ENCODE data around the gene KRTAP12-3. TPM values are rescaled to one million over a fixed set of nuclear protein-coding genes. Genes with fewer than 3 reads are reported as not detected.
"Not testable (repeated sequence)": the region's sequence is repeated elsewhere in the genome, so short reads cannot be mapped to it uniquely, and the experiment has no call there.

The KRTAP12-3 gene
- total RNA-seq, 2 donors from 2014 or later, result not detected

- peak; percentile 49 for DNase-seq (ENCODE audit: low spot score)
- H3K4me3 ChIP-seq, result no peak overlapping the region
- H3K27ac ChIP-seq, result no peak overlapping the region
- no peaks in the 10 kb centered on the region for H3K4me1 ChIP-seq
- H3K9me3 ChIP-seq, result peaks cover 0 to 3% of the 10 kb centered on the region in 2 donors
- no peaks in the 10 kb centered on the region for H3K27me3 ChIP-seq
- H3K36me3 ChIP-seq, result no peaks in the 10 kb centered on the region
- TF ChIP-seq CTCF (IDR thresholded peaks at IDR 0.05), result no peak
Observed at GRCh38 chr21:44639331-44639655, 18.4 kb upstream of the KRTAP12-3 start.

GRCh38 chr21:44640761-44641160 lies 17.0 kb upstream of the KRTAP12-3 start:
- H3K27me3 ChIP-seq, result no peaks in the 10 kb centered on the region
- no peak for DNase-seq (ENCODE audit: low spot score)
- peaks cover 0 to 17% of the 10 kb centered on the region in 2 donors for H3K9me3 ChIP-seq
- TF ChIP-seq CTCF (IDR thresholded peaks at IDR 0.05), result no peak
- no peak overlapping the region for H3K4me3 ChIP-seq
- no peaks in the 10 kb centered on the region for H3K36me3 ChIP-seq
- no peak overlapping the region for H3K27ac ChIP-seq
- H3K4me1 ChIP-seq, result no peaks in the 10 kb centered on the region

- DNase-seq (ENCODE audit: low spot score), result peak; percentile 23
- no peak for TF ChIP-seq CTCF (IDR thresholded peaks at IDR 0.05)
- Histone ChIP-seq H3K9me3 (peaks cover 0 to 17% of the 10 kb centered on the region in 2 donors), H3K27ac (no peak overlapping the region), H3K4me1 (no peaks in the 10 kb centered on the region), H3K4me3 (no peak overlapping the region), H3K36me3 (no peaks in the 10 kb centered on the region), H3K27me3 (no peaks in the 10 kb centered on the region)
Observed at GRCh38 chr21:44643741-44644310, 13.9 kb upstream of the KRTAP12-3 start.

DNA sequence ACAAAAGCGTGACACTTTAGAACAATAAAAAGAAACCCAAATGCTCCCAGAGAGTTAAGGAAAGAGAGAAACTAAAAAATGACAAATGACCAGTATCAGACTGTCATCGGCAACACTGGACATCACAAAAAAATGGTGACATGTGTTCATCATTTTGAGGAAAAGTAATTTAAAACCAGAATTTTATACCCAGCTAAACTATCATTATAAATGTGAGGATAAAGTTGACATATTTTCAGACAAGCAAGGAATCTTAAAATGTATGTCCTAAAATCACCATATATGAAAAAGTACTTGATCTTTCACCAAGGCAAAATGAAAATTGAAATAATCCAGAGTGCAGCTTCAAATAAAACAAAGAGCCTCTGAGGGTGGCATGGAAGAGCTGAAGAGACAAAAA lies 12.9 kb upstream of the KRTAP12-3 start:
- no peak overlapping the region for H3K27ac ChIP-seq
- no peak for TF ChIP-seq CTCF (IDR thresholded peaks at IDR 0.05)
- no peaks in the 10 kb centered on the region for H3K36me3 ChIP-seq
- no peaks in the 10 kb centered on the region for H3K27me3 ChIP-seq
- DNase-seq (ENCODE audit: low spot score), result no peak
- no peaks in the 10 kb centered on the region for H3K4me1 ChIP-seq
- peaks cover 0 to 17% of the 10 kb centered on the region in 2 donors for H3K9me3 ChIP-seq
- H3K4me3 ChIP-seq, result no peak overlapping the region

DNA sequence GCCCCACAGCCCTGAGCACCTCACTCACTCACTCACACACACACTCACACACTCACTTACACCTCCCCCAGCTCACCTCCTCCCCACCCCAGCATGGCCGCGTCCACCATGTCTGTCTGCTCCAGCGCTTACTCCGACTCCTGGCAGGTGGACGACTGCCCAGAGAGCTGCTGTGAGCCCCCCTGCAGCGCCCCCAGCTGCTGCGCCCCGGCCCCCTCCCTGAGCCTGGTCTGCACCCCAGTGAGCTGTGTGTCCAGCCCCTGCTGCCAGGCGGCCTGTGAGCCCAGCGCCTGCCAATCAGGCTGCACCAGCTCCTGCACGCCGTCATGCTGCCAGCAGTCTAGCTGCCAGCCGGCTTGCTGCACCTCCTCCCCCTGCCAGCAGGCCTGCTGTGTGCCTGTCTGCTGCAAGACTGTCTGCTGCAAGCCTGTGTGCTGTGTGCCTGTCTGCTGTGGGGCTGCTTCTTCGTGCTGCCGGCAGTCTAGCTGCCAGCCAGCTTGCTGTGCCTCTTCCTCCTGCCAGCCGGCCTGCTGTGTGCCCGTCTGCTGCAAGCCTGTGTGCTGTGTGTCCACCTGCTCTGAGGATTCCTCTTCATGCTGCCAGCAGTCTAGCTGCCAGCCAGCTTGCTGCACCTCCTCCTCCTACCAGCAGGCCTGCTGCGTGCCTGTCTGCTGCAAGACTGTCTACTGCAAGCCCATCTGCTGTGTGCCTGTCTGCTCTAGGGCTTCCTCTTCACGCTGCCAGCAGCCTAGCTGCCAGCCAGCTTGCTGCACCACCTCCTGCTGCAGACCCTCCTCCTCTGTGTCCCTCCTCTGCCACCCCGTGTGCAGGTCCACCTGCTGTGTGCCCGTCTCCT lies 11.1 kb upstream of the KRTAP12-3 start, which contains the start of gene KRTAP10-11:
TSS of gene KRTAP10-11 (plus strand) at position 49 of the 856 bp plus-strand sequence. CDS start at position 94, 45 bp downstream.
- H3K36me3 ChIP-seq, H3K4me1 ChIP-seq, H3K27me3 ChIP-seq, H3K27ac ChIP-seq, H3K4me3 ChIP-seq: not testable (repeated sequence)
- peaks cover 0 to 17% of the 10 kb centered on the region in 2 donors for H3K9me3 ChIP-seq
- DNase-seq (ENCODE audit: low spot score), result peak; percentile 47

- peak; percentile 23 for DNase-seq (ENCODE audit: low spot score)
- Histone ChIP-seq H3K4me1 (no peaks in the 10 kb centered on the region), H3K27me3 (no peaks in the 10 kb centered on the region), H3K4me3 (no peak overlapping the region), H3K9me3 (peaks cover 0 to 17% of the 10 kb centered on the region in 2 donors), H3K36me3 (no peaks in the 10 kb centered on the region), H3K27ac (no peak overlapping the region)
- TF ChIP-seq CTCF (IDR thresholded peaks at IDR 0.05), result no peak
Observed at GRCh38 chr21:44647222-44647552, 10.5 kb upstream of the KRTAP12-3 start.
